Measurements from ENCODE around the gene LRCH1.

GRCh38 chr13:46542833-46543232, 10.1 kb upstream of the LRCH1 start:
- no peak for TF ChIP-seq POLR2A (IDR thresholded peaks at IDR 0.05; ENCODE audit: low read depth)
- TF ChIP-seq, protein P1, sequence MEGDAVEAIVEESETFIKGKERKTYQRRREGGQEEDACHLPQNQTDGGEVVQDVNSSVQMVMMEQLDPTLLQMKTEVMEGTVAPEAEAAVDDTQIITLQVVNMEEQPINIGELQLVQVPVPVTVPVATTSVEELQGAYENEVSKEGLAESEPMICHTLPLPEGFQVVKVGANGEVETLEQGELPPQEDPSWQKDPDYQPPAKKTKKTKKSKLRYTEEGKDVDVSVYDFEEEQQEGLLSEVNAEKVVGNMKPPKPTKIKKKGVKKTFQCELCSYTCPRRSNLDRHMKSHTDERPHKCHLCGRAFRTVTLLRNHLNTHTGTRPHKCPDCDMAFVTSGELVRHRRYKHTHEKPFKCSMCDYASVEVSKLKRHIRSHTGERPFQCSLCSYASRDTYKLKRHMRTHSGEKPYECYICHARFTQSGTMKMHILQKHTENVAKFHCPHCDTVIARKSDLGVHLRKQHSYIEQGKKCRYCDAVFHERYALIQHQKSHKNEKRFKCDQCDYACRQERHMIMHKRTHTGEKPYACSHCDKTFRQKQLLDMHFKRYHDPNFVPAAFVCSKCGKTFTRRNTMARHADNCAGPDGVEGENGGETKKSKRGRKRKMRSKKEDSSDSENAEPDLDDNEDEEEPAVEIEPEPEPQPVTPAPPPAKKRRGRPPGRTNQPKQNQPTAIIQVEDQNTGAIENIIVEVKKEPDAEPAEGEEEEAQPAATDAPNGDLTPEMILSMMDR (IDR thresholded peaks at IDR 0.05): no peak
- no peak for TF ChIP-seq EP300 (IDR thresholded peaks at IDR 0.05)

Measured in esophagus muscularis mucosa (tissue), 4 donors.